A549 (cell line): Measurements from ENCODE around the gene PLCB4. TPM values are rescaled to one million over a fixed set of nuclear protein-coding genes. Genes with fewer than 3 reads are reported as not detected.

Source experiments
- ATAC-seq, 2 experiments: fragments of 200-7000 bp in 1 of 2; fragments of >200 bp in 1 of 2; cut with Nextera tagmentation in 1 of 2; cut with Tn5 transposase in 1 of 2; 3 replicates each; pipeline versions ENCODE4 v1.8.0 to v1.9.1; 2018 to 2020; ENCODE audit warnings: mild to moderate bottlenecking in 1 of 2, moderate library complexity in 1 of 2
- CTCF ChIA-PET: fragments of 300-600 bp; sonication (Branson Sonifier 250); formaldehyde crosslinking; extraction: SDS; loops from one replicate; lab custom pipeline; 2021; ENCODE audit warnings: antibody characterized with exemption, inconsistent platforms; lab: Yijun Ruan, JAX
- POLR2A ChIA-PET: fragments of 350-600 bp; formaldehyde crosslinking; extraction: SDS; loops from one replicate; lab custom pipeline; 2021; ENCODE audit warnings: antibody characterized with exemption, inconsistent platforms; lab: Yijun Ruan, JAX
- DNase-seq, 2 experiments: peaks; one replicate each; pipeline versions ENCODE4 v3.0.0 to v3.0.0-alpha.2; 2011 to 2016; ENCODE audit warnings: low read depth in 1 of 2, low spot score in 1 of 2
- FAIRE-seq: peaks from 2 replicates; lab custom pipeline; 2011; peaks lifted over from hg19 to GRCh38; lab: Jason Lieb, UNC
- H3K27ac ChIP-seq, 2 experiments: fragments of >200 bp; sonication (Bioruptor Twin); formaldehyde crosslinking; 3 replicates each; pipeline ENCODE4 v1.5.1; 2016 to 2017
- H3K4me1 ChIP-seq: fragments of >200 bp; sonication (Bioruptor Twin); formaldehyde crosslinking; 3 replicates; pipeline ENCODE4 v1.6.1; 2016
- H3K4me2 ChIP-seq: fragments of >200 bp; sonication (Bioruptor Twin); formaldehyde crosslinking; 3 replicates; pipeline ENCODE4 v1.6.1; 2016
- H3K4me3 ChIP-seq: fragments of >200 bp; sonication (Bioruptor Twin); formaldehyde crosslinking; 3 replicates; pipeline ENCODE4 v1.5.1; 2016
- H3K9me3 ChIP-seq: fragments of >200 bp; sonication (Bioruptor Twin); formaldehyde crosslinking; 3 replicates; pipeline ENCODE4 v1.6.1; 2016
- BHLHE40 ChIP-seq: IDR thresholded peaks from 2 replicates; pipeline ENCODE4 v1.6.1; 2012; ENCODE audit warnings: low read depth, low read length, inconsistent platforms
- CHD4 ChIP-seq: fragments of 200-600 bp; sonication (generic); IDR thresholded peaks from 2 replicates; pipeline ENCODE4 v1.6.1; 2016; ENCODE audit warnings: antibody characterized with exemption, mild to moderate bottlenecking, borderline replicate concordance
- CTCF ChIP-seq: fragments of >200 bp; sonication (Bioruptor Twin); formaldehyde crosslinking; IDR thresholded peaks from 3 replicates; pipeline ENCODE4 v1.5.1; 2016
- ELK1 ChIP-seq: fragments of 150-350 bp; IDR thresholded peaks from 2 replicates; pipeline ENCODE4 v1.6.1; 2014; ENCODE audit warnings: low read depth, mild to moderate bottlenecking, low read length
- EP300 ChIP-seq, 2 experiments: fragments of >200 bp; sonication (Bioruptor Twin); formaldehyde crosslinking; IDR thresholded peaks; 2 replicates in 1 of 2; 3 replicates in 1 of 2; pipeline ENCODE4 v1.6.1; 2016 to 2017
- FOSL2 ChIP-seq, 2 experiments: fragments of 450-650 bp in 1 of 2; fragments of >200 bp in 1 of 2; sonication (Bioruptor Twin) in 1 of 2; formaldehyde crosslinking; IDR thresholded peaks; 2 replicates each; pipeline versions ENCODE4 v1.5.0 to v1.6.1; 2016 to 2020; ENCODE audit warnings: mild to moderate bottlenecking in 1 of 2, moderate library complexity in 1 of 2
- FOXS1 ChIP-seq: fragments of 250-450 bp; sonication (Bioruptor Pico); IDR thresholded peaks from 2 replicates; pipeline ENCODE4 v1.5.0; 2020; ENCODE audit warnings: mild to moderate bottlenecking, moderate library complexity
- HDAC2 ChIP-seq: fragments of 200-600 bp; sonication (generic); IDR thresholded peaks from 2 replicates; pipeline ENCODE4 v1.6.1; 2016
- HOXB13 ChIP-seq: fragments of 250-450 bp; sonication (Bioruptor Pico); IDR thresholded peaks from 2 replicates; pipeline ENCODE4 v1.5.0; 2020; ENCODE audit warnings: low read depth, mild to moderate bottlenecking, moderate library complexity
- KDM1A ChIP-seq: fragments of 200-600 bp; sonication (generic); IDR thresholded peaks from 2 replicates; pipeline ENCODE4 v1.6.1; 2016; ENCODE audit warnings: low read depth, mild to moderate bottlenecking
- MAFK ChIP-seq: fragments of 450-650 bp; IDR thresholded peaks from 2 replicates; pipeline ENCODE4 v1.6.1; 2014; ENCODE audit not compliant: partially characterized antibody
- MYC ChIP-seq: IDR thresholded peaks from 2 replicates; pipeline ENCODE4 v1.6.1; 2012; ENCODE audit warnings: mild to moderate bottlenecking, inconsistent platforms, low read length, improper control_type of control experiment, borderline replicate concordance
- NFE2L2 ChIP-seq: fragments of 150-350 bp; conservative IDR thresholded peaks from 2 replicates; pipeline ENCODE4 v1.6.1; 2014; ENCODE audit warnings: low read length
- NPAS2 ChIP-seq: fragments of 250-450 bp; sonication (Bioruptor Pico); IDR thresholded peaks from 2 replicates; pipeline ENCODE4 v1.8.0; 2022; ENCODE audit warnings: mild to moderate bottlenecking, moderate library complexity, borderline replicate concordance
- PBX3 ChIP-seq: IDR thresholded peaks from 2 replicates; pipeline ENCODE4 v1.6.1; 2012
- PHF8 ChIP-seq: fragments of 200-600 bp; sonication (generic); IDR thresholded peaks from 2 replicates; pipeline ENCODE4 v1.6.1; 2016; ENCODE audit warnings: low read depth, mild to moderate bottlenecking, antibody characterized with exemption, moderate library complexity, borderline replicate concordance
- POLR2A ChIP-seq: IDR thresholded peaks from 2 replicates; pipeline ENCODE4 v1.6.1; 2012; ENCODE audit warnings: mild to moderate bottlenecking, low read length
- POLR2AphosphoS2 ChIP-seq: conservative IDR thresholded peaks from 2 replicates; pipeline ENCODE4 v1.6.1; 2012; ENCODE audit warnings: low read length, improper control_type of control experiment, inconsistent platforms
- RAD21 ChIP-seq, 2 experiments: fragments of >200 bp in 1 of 2; sonication (Bioruptor Twin) in 1 of 2; formaldehyde crosslinking in 1 of 2; IDR thresholded peaks in 1 of 2; conservative IDR thresholded peaks in 1 of 2; 2 replicates in 1 of 2; 3 replicates in 1 of 2; pipeline ENCODE4 v1.6.1; 2012 to 2018; ENCODE audit warnings: inconsistent platforms in 1 of 2
- RARB ChIP-seq: fragments of 250-450 bp; sonication (Bioruptor Pico); IDR thresholded peaks from 2 replicates; pipeline ENCODE4 v1.8.0; 2021; ENCODE audit warnings: mild to moderate bottlenecking, moderate library complexity
- RCOR1 ChIP-seq: fragments of 150-350 bp; IDR thresholded peaks from 2 replicates; pipeline ENCODE4 v1.6.1; 2014; ENCODE audit warnings: antibody characterized with exemption, low read length, low read depth
- REST ChIP-seq: fragments of 200-600 bp; sonication (generic); IDR thresholded peaks from 2 replicates; pipeline ENCODE4 v1.6.1; 2016; ENCODE audit warnings: antibody characterized with exemption, mild to moderate bottlenecking, moderate library complexity
- RFX5 ChIP-seq: fragments of 450-650 bp; IDR thresholded peaks from 2 replicates; pipeline ENCODE4 v1.7.1; 2014; ENCODE audit warnings: antibody characterized with exemption, mild to moderate bottlenecking, moderate library complexity
- SREBF2 ChIP-seq: fragments of 450-650 bp; IDR thresholded peaks from 2 replicates; pipeline ENCODE4 v1.6.1; 2014; ENCODE audit warnings: mild to moderate bottlenecking, moderate library complexity
- ZC3H11A ChIP-seq: fragments of 450-650 bp; IDR thresholded peaks from 2 replicates; pipeline ENCODE4 v1.6.1; 2014; ENCODE audit warnings: antibody characterized with exemption, mild to moderate bottlenecking
- ZNF302 ChIP-seq: fragments of 250-450 bp; sonication (Bioruptor Pico); IDR thresholded peaks from 2 replicates; pipeline ENCODE4 v1.9.0; 2021; ENCODE audit warnings: inconsistent platforms, mild to moderate bottlenecking, moderate library complexity
- ZSCAN20 ChIP-seq: fragments of 250-450 bp; sonication (Bioruptor Pico); IDR thresholded peaks from 2 replicates; pipeline ENCODE4 v1.8.0; 2022; ENCODE audit warnings: mild to moderate bottlenecking, moderate library complexity
- WGBS: methylation state at CpG from one replicate; pipeline ENCODE4 v1.1.6; 2017; ENCODE audit errors: missing lambda C conversion rate; 5-methylcytosine and 5-hydroxymethylcytosine counted together
- polyA plus RNA-seq, 4 experiments: library from polyadenylated mRNA; depleted of rRNA in 3 of 4; stranded (reverse); fragments of >200 nt; fragmentation: RNase III in 1 of 4; extraction: RNeasy Plus Mini Kit Qiagen cat#74134 plus additional on column Dnase treatment in 1 of 4; gene quantifications; 2 replicates in 3 of 4; 3 replicates in 1 of 4; pipeline ENCODE4 v1.2.3, GENCODE V29; 2011 to 2017

The PLCB4 gene
- polyA plus RNA-seq, 2 of the 4 experiments (the other 2 are of a cell fraction) = 17.1 to 32.1 TPM

GRCh38 chr20:9163995-9164394 lies 95.1 kb downstream of the PLCB4 start:
- peaks cover 20% of the 10 kb centered on the region; the same call in 2 of the 3 replicates for H3K4me1 ChIP-seq
- H3K27ac ChIP-seq = no peak overlapping the region
- DNase-seq = no peak
- no peak for ATAC-seq
- no peak for FAIRE-seq
- WGBS = 82% methylated on average over 1 of the region's 1 CpG
- H3K4me3 ChIP-seq = no peak overlapping the region
- no peaks in the 10 kb centered on the region for H3K9me3 ChIP-seq
- H3K4me2 ChIP-seq = no peak overlapping the region
- TF ChIP-seq RARB (CRISPR knock-in tag) (no peak), MYC (no peak), ZC3H11A (no peak), RAD21 (conservative IDR thresholded peaks at IDR 0.05 in 1 of 2, IDR thresholded peaks at IDR 0.05 in 1 of 2) (no peak), RFX5 (no peak), FOSL2 (IDR thresholded peaks at IDR 0.05) (no peak), FOSL2 (CRISPR knock-in tag; IDR thresholded peaks at IDR 0.05) (no peak), ZNF302 (CRISPR knock-in tag) (no peak)
- ChIA-PET POLR2A (no interaction called here), CTCF (no interaction called here)

GRCh38 chr20:9165261-9165660 lies 96.4 kb downstream of the PLCB4 start:
- no peak for FAIRE-seq
- no peaks in the 10 kb centered on the region for H3K9me3 ChIP-seq

GRCh38 chr20:9166153-9166780 lies 97.4 kb downstream of the PLCB4 start:
- ChIA-PET CTCF (no interaction called here), POLR2A (no interaction called here)
- Histone ChIP-seq H3K9me3 (no peaks in the 10 kb centered on the region), H3K4me3 (peak overlapping the region; percentile 4; the same call in 1 of the 3 replicates), H3K4me2 (peak overlapping the region; percentile 66), H3K4me1 (peaks cover 15% of the 10 kb centered on the region; the same call in 2 of the 3 replicates), H3K27ac (peak overlapping the region; percentile 24 to 69; a peak in 4 of 6 replicates)
- FAIRE-seq (no peak), ATAC-seq (peak; percentile 62 to 79; a peak in 5 of 6 replicates), DNase-seq (peak in 1 of 2 experiments; percentile 10)
- WGBS = 61% methylated on average over 11 of the region's 11 CpGs
- TF ChIP-seq POLR2AphosphoS2 (no peak), EP300 (IDR thresholded peaks at IDR 0.05) (no peak), FOXS1 (CRISPR knock-in tag) (no peak), ZNF302 (CRISPR knock-in tag) (no peak), REST (no peak), FOSL2 (IDR thresholded peaks at IDR 0.05) (no peak), FOSL2 (CRISPR knock-in tag; IDR thresholded peaks at IDR 0.05) (no peak), NPAS2 (CRISPR knock-in tag) (no peak), CTCF (no peak), ZC3H11A (no peak), KDM1A (no peak), MAFK (no peak), POLR2A (no peak), HOXB13 (CRISPR knock-in tag) (no peak), ELK1 (no peak), SREBF2 (no peak)

More at GRCh38 chr20:9165261-9165660, 96.4 kb downstream of the PLCB4 start:
- DNase-seq = no peak
- no peak overlapping the region for H3K4me3 ChIP-seq
- peaks cover 20% of the 10 kb centered on the region; the same call in 2 of the 3 replicates for H3K4me1 ChIP-seq
- TF ChIP-seq RCOR1 = no peak
- TF ChIP-seq ZSCAN20 = no peak
- no peak for TF ChIP-seq MYC
- TF ChIP-seq RAD21 (conservative IDR thresholded peaks at IDR 0.05 in 1 of 2, IDR thresholded peaks at IDR 0.05 in 1 of 2) = no peak
- no peak for TF ChIP-seq RARB (CRISPR knock-in tag)
- no peak for TF ChIP-seq KDM1A
- TF ChIP-seq BHLHE40 = no peak
- no peak for TF ChIP-seq CHD4
- TF ChIP-seq NFE2L2 = no peak
- TF ChIP-seq HDAC2 = no peak
- TF ChIP-seq PHF8 = no peak
- TF ChIP-seq PBX3 = no peak
- H3K4me2 ChIP-seq = no peak overlapping the region
- no peak for ATAC-seq
- CTCF ChIA-PET = interaction anchor here (1.1 to 1.3 kb wide), 2 partner anchors 194 to 312 kb away, joined by 3 read pairs; no protein-coding TSS in a partner anchor
- H3K27ac ChIP-seq = no peak overlapping the region
- POLR2A ChIA-PET = no interaction called here
- 87% methylated on average over 2 of the region's 2 CpGs for WGBS
